Hematopoietic multipotent progenitor cell (in vitro differentiated cells): Measurements from ENCODE around the gene PNP. TPM values are rescaled to one million over a fixed set of nuclear protein-coding genes. Genes with fewer than 3 reads are reported as not detected.

Experiments
- DNase-seq, 3 donors: peaks; one replicate each; pipeline ENCODE4 v3.0.0-alpha.2; 2011 to 2015; ENCODE audit warnings: low read depth in 2 of 3, low spot score in 2 of 3
- total RNA-seq: library from RNA; depleted of rRNA; stranded (reverse); fragments of >200 nt; gene quantifications from one replicate; pipeline ENCODE4 v1.2.3, GENCODE V29; 2012

The PNP gene
- total RNA-seq, 1 donor = 86.4 TPM

DNA sequence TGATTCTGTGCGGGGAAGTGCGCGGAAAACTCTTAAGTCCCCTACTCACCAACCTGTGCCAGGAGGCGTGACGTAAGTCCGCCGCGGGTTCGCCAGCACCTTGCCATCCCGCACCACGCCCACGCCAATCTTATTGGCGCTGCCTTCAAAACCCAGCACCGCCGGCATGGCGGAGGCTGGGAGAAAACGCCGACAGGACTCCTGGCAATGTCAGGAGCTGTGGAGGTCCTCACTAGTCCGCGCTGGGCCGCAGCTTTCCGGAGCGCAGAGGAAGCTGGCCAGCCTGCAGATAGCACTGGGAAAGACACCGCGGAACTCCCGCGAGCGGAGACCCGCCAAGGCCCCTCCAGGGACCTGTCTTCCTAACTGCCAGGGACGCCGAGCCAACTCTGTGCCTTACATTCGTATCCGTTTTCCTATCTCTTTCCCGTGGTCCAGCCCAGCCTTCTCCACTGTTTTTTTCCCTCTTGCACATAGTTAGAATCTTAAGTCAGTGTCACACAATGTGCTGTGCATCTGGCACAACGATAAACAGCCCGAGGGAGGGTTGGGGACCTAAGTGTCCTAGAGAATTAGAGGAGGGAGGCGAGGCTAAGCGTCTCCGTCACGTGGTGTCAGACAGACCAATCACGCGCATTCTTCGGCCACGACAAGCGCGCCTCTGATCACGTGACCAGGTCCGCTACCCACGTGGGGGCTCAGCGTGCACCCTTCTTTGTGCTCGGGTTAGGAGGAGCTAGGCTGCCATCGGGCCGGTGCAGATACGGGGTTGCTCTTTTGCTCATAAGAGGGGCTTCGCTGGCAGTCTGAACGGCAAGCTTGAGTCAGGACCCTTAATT is 14.5 kb upstream of the PNP start, which contains the start of the genes APEX1 and OSGEP:
Gene APEX1, plus strand, starts transcription at position 711 of the 839 bp plus-strand sequence. CDS start 420 bp downstream, outside the sequence.
Gene OSGEP, minus strand, starts transcription at position 297 of the 839 bp plus-strand sequence. Its CDS starts 129 bp downstream, at position 168.
- peak; percentile 94 to 100 (median 99) for DNase-seq

DNA sequence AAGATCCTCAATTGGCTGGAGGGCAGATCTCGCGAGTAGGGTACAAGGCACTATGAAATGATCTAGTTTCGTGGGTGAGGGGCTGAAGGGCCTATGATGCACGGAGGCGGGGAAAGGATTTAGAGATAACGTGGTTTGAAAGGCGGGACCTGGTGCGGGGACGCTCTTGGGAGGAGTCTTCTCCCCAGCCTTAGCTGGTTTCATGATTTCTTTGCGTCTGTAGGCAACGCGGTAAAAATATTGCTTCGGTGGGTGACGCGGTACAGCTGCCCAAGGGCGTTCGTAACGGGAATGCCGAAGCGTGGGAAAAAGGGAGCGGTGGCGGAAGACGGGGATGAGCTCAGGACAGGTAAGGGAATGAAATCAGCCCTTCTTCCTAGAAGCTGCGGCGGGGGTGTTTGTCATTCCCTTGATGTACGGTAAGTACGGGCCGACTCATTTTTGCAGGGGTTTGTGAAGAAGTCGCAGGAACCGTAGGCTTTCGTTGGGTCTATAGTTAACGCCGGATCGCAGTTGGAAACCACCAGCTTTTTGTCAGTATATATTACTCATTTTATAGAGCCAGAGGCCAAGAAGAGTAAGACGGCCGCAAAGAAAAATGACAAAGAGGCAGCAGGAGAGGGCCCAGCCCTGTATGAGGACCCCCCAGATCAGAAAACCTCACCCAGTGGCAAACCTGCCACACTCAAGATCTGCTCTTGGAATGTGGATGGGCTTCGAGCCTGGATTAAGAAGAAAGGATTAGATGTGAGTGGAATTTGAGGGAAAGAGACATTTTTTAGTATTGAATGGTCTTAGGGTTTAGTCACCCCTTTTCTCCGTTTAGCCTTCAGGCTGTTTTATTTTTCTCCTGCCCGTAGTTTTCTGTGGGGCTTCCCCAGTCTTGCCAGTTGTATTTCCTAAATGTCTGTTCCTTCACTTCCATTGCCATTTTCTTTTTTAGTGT is 13.6 kb upstream of the PNP start:
- DNase-seq = no peak

DNA sequence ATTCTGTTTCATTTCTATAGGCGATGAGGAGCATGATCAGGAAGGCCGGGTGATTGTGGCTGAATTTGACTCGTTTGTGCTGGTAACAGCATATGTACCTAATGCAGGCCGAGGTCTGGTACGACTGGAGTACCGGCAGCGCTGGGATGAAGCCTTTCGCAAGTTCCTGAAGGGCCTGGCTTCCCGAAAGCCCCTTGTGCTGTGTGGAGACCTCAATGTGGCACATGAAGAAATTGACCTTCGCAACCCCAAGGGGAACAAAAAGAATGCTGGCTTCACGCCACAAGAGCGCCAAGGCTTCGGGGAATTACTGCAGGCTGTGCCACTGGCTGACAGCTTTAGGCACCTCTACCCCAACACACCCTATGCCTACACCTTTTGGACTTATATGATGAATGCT is 12.2 kb upstream of the PNP start:
- DNase-seq = no peak

DNA sequence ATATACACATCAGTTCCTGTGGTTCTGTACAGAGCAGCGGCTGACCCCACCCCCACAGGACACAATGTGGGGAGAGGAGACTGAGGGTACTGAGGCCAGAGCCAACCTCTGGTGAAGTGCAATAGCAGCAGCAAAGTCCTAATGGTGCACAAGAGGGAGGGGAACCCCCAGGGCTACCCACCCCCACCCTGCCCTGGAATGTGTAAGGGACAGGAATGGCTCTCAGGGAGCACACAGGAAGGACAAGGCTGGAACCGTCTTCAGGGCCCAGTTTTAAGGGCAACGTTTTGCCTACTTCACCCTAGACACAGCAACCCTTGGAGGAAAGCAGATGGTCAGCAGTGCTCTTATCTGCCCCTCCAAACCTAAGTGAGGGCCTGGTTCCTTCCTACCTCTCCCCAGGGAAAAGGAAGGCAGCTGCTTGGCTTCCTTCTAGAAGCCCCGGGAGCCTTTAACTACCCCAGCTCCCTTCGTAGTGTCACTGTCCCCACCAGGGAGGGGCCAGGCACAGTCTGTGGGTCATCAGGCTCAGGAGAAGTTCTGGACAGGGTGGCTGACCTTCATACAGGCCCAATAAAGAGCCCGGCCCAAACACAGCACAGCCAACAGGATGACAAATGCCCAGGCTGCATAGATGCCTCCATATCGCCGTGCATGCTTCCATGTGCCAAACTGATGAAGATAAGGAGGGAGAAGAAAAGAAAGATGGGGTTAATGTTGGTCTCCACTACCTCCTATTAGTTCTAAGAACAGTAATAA is 11.0 kb upstream of the PNP start:
- no peak for DNase-seq

GRCh38 chr14:20460458-20461224 is 8.6 kb upstream of the PNP start:
- peak in 2 of 3 donors; percentile 43 to 60 for DNase-seq

DNA sequence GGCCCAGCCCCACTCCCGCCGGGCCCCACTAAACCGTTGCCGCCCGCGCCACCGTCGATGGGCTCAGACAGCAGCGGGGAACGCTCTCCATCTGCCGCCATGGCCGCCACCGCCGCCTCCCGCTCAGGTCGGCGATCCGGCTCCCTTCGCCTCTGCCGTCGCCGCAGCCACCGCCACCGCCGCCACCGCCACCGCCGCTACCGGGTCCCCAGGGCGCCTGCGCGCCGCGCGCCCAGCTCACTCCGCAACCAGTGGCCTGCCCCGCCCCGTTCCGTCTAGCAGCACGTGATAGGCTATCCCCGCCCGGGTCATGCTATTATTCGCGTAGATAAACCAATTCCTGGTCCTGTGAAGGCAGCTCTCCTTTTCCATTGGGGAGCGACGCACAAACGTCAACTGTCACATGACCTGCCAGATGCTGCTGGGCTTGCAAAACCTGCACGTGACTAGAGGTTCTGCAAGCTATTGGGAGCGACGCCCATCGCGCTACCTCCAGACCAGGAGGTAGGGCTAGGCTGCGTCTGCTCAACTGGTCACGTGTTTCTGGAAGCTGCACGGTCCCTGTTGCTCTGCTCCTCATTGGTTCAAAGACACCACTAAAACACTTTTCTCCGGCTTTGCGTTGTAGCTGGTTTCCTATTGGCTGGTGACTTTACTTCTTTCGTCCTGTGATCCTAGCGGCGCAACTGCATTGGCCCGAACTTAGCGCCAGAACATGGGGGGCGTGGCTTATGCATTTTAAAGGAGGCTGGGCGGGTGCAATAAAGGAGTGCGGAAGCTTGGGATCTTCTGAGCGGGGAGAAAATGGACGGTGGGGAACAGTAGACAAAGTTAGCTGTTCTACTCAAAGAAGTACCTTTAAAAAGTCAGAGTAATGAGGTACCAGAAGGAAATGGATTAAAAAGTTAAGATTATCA is 7.7 kb upstream of the PNP start, which contains the start of gene PIP4P1:
Gene PIP4P1, minus strand, starts transcription at position 210 of the 917 bp plus-strand sequence. Its CDS starts 109 bp downstream, at position 101.
- peak; percentile 95 to 100 (median 100) for DNase-seq

- DNase-seq = no peak
Observed at GRCh38 chr14:20468764-20469241, 403 bp upstream of the PNP start.

GRCh38 chr14:20469890-20470602 is 840 bp downstream of the PNP start:
- peak in 2 of 3 donors; percentile 83 to 87 for DNase-seq

DNA sequence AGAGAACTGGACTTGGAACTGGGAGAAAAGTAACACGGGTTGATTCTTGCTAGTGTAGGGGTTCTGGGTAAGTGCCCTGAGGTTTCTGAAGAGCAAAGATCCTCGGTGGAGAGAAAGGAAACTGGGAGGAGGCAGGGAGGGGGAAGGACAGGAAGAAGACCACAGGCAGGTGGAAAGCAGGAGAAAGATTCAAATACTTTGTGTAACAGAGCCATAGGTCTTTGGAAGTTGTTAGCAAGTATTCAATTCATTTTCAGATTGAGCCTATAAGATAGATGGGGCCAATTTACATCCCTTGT is 1.3 kb downstream of the PNP start:
- no peak for DNase-seq

GRCh38 chr14:20472536-20473169 is 3.4 kb downstream of the PNP start:
- DNase-seq = no peak

DNA sequence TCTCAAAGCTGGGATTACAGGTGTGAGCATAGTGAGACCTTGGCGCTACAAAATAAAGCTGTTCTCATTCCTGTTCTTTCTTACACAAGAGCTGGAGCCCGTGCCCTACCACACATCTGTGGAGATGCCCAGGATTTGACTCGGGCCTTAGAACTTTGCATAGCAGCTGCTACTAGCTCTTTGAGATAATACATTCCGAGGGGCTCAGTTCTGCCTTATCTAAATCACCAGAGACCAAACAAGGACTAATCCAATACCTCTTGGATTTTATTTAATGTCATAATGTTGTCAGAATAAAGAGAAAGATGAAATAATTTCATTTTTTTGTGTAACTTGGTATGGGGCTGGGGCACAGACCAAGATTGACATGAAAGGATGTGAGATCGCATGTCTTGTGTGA is 7.6 kb downstream of the PNP start:
- no peak for DNase-seq

DNA sequence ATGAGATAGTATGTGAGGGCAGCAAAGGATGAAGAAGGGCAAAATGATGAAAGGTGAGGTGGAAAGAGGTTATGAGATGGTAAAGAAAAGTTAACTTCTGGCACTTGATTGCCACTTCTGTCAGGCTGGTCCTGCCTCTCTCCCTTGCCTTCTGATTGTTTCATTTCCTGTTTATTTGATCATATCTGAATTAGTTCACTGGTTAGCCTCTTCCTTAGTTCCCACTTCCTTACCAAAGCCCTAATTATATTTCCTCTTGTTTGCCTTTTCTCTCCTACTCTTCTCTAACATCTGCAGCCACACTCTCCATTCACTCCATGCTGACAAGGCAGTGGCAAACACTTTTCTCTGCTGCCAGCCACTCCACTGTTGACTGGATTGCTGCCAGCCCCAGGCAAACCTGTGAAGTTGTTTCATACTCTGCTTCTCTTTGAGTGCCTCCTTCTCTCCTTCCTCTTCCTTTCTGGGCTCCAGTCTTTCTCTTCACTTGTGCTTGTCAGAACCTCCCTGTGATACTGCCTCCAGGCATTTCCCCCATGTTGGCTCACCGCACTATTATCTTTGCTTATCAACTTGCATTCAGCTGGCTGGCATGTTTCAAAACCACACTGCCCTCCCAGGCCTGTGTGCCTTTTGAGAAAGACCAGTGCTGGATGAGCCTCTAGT is 8.1 kb downstream of the PNP start:
- DNase-seq = peak in 2 of 3 donors; percentile 70 to 92

- no peak for DNase-seq
Observed at GRCh38 chr14:20478894-20479293, 9.7 kb downstream of the PNP start.

DNA sequence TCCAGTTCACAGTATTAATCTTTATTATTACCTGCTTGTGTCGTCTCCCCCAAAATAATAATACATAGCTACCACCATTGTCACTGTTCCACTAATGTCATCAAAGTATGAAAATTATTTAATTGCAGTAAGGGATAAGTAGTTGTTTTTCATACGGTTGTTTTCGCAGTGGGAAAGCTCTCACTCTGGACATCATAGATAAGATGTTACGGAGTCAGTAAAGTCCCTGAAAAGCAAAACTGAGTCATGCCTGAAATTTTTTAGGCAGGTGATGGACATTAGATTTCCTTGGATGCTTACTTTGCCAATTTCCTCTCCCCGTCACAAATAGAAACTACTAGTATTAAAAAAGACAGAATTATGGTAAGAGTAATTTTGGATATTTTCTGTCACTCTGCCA is 13.2 kb downstream of the PNP start:
- DNase-seq = no peak

DNA sequence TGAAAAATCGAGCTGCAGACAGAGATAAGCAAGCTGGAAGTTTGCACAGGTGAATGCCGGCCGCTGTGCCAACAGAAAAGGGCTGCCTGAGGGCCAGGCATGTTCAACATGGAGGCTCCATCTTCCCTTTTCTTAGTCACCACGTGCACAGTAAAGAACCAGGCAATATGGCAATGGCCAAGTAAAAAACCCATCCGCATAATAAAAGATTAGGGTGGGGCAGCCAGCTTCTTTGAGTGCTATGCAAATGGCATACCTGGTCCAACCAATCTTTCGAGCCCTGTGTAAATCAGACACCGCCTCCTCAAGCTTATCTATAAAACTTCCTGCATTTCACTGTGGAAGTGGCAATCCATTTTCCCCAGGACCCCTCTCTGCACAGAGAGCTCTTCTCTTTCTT is 16.7 kb downstream of the PNP start:
- DNase-seq = no peak

DNA sequence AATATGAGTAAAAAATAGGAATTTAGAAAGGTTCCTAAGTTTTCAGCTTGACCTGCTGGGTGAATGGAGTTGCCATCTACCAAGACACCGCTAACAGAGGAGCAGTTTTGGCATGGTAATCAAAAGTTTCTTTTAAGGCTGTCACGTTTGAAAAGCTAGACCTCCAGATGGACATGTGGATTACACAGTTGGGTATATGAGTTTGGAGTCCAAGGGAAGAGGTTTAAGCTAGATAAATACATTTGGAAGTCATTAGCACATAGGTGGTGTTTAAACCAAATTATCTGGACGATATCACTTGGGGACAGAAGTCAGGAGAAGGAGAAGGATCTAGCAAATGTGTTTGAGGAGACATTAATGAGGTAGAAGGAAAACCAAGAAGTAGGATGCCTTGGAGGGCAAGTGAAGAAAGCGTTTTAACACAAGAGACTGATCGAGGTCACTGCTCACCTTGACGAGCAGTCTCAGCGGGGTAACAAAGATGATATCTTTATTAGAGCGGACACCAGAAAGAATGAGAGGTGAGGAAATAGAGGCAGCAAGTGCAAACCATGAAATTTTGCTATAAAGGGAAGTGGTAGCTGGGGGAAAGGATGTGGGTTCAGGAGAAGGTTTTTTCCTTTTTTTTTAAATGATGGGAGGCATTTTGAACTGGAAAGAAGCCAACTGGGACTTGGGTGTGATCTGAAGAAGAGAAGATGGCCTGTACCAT is 17.6 kb downstream of the PNP start:
- no peak for DNase-seq
